ENCODE measurements around the gene VANGL2. TPM values are rescaled to one million over a fixed set of nuclear protein-coding genes. Genes with fewer than 3 reads are reported as not detected.
A peak's percentile ranks its signal among the peaks of the same experiment; 100 is the strongest.
"Not testable (repeated sequence)": the region's sequence is repeated elsewhere in the genome, so short reads cannot be mapped to it uniquely, and the experiment has no call there.

VANGL2 gene
- total RNA-seq, 2 donors from 2014 or later, result 9.7 to 13.6 TPM

GRCh38 chr1:160376525-160377131 is 23.7 kb upstream of the VANGL2 start:
- no peak overlapping the region for H3K4me3 ChIP-seq
- no peaks in the 10 kb centered on the region for H3K9me3 ChIP-seq
- no peaks in the 10 kb centered on the region for H3K36me3 ChIP-seq
- H3K4me1 ChIP-seq (replicated peaks), result peaks cover 4% of the 10 kb centered on the region
- H3K27ac ChIP-seq, result no peak overlapping the region
- intact Hi-C loops (cut with DNase I), result loop anchor here (5.0 to 10.0 kb wide), 2 partner anchors 172 to 274 kb away; partner anchors contain the start of gene PEA15
- peak in 3 of 4 experiments; percentile 56 to 83 (median 81) for TF ChIP-seq CTCF (IDR thresholded peaks at IDR 0.05)
- no peak for TF ChIP-seq POLR2A (IDR thresholded peaks at IDR 0.05)
- H3K27me3 ChIP-seq (replicated peaks; ENCODE audit: insufficient read depth), result no peaks in the 10 kb centered on the region
- no peak for DNase-seq (ENCODE audit: low spot score)
- 28% methylated on average over 5 of the region's 5 CpGs for WGBS

- peaks cover 4% of the 10 kb centered on the region for H3K4me1 ChIP-seq (replicated peaks)
- WGBS, result 66% methylated on average over 7 of the region's 7 CpGs
- no peak for DNase-seq (ENCODE audit: low spot score)
These were observed 22.7 kb upstream of the VANGL2 start for GRCh38 chr1:160377585-160378206.

GRCh38 chr1:160384812-160385211 is 15.6 kb upstream of the VANGL2 start:
- H3K27ac ChIP-seq; intact Hi-C loops (cut with DNase I); DNase-seq (ENCODE audit: low spot score); H3K4me1 ChIP-seq (replicated peaks); H3K9me3 ChIP-seq; H3K27me3 ChIP-seq (replicated peaks; ENCODE audit: insufficient read depth); H3K4me3 ChIP-seq; H3K36me3 ChIP-seq: not testable (repeated sequence)
- 95% methylated on average over 2 of the region's 2 CpGs for WGBS

More at GRCh38 chr1:160377585-160378206, 22.7 kb upstream of the VANGL2 start:
- no peak for TF ChIP-seq CTCF (IDR thresholded peaks at IDR 0.05)
- no peak for TF ChIP-seq POLR2AphosphoS5 (IDR thresholded peaks at IDR 0.05)
- TF ChIP-seq POLR2A (IDR thresholded peaks at IDR 0.05), result no peak
- Histone ChIP-seq H3K36me3 (no peaks in the 10 kb centered on the region), H3K4me3 (no peak overlapping the region), H3K27me3 (replicated peaks; ENCODE audit: insufficient read depth) (no peaks in the 10 kb centered on the region), H3K9me3 (no peaks in the 10 kb centered on the region), H3K27ac (no peak overlapping the region)
- intact Hi-C loops (cut with DNase I), result loop anchor here (5.0 to 10.0 kb wide), 2 partner anchors 173 to 275 kb away; partner anchors contain the start of gene PEA15

GRCh38 chr1:160388406-160388805 is 12.0 kb upstream of the VANGL2 start:
- intact Hi-C loops (cut with DNase I); H3K36me3 ChIP-seq; H3K4me3 ChIP-seq; H3K4me1 ChIP-seq (replicated peaks); H3K27ac ChIP-seq; H3K9me3 ChIP-seq; H3K27me3 ChIP-seq (replicated peaks; ENCODE audit: insufficient read depth); DNase-seq (ENCODE audit: low spot score): not testable (repeated sequence)
- 83% methylated on average over 4 of the region's 4 CpGs for WGBS

GRCh38 chr1:160394673-160395072 is 5.7 kb upstream of the VANGL2 start:
- TF ChIP-seq POLR2A (IDR thresholded peaks at IDR 0.05) (no peak), CTCF (IDR thresholded peaks at IDR 0.05) (no peak), POLR2AphosphoS5 (IDR thresholded peaks at IDR 0.05) (no peak)
- H3K9me3 ChIP-seq, result no peaks in the 10 kb centered on the region
- DNase-seq (ENCODE audit: low spot score), result no peak
- 93% methylated on average over 8 of the region's 8 CpGs for WGBS
- no peak overlapping the region for H3K4me3 ChIP-seq
- no peaks in the 10 kb centered on the region for H3K36me3 ChIP-seq
- H3K4me1 ChIP-seq (replicated peaks), result no peaks in the 10 kb centered on the region
- no peaks in the 10 kb centered on the region for H3K27me3 ChIP-seq (replicated peaks; ENCODE audit: insufficient read depth)
- intact Hi-C loops (cut with DNase I), result no loop called here
- no peak overlapping the region for H3K27ac ChIP-seq

GRCh38 chr1:160397651-160398050 is 2.7 kb upstream of the VANGL2 start:
- Histone ChIP-seq H3K9me3 (no peaks in the 10 kb centered on the region), H3K27ac (no peak overlapping the region), H3K27me3 (replicated peaks; ENCODE audit: insufficient read depth) (no peaks in the 10 kb centered on the region), H3K36me3 (no peaks in the 10 kb centered on the region), H3K4me3 (no peak overlapping the region), H3K4me1 (replicated peaks) (peaks cover 3% of the 10 kb centered on the region)
- TF ChIP-seq CTCF (IDR thresholded peaks at IDR 0.05), result no peak
- TF ChIP-seq POLR2A (IDR thresholded peaks at IDR 0.05), result no peak
- no peak for TF ChIP-seq POLR2AphosphoS5 (IDR thresholded peaks at IDR 0.05)
- intact Hi-C loops (cut with DNase I), result no loop called here
- WGBS, result 50% methylated on average over 1 of the region's 1 CpG
- no peak for DNase-seq (ENCODE audit: low spot score)

All from prostate gland (tissue), 2 donors.